B cell (primary cell): ENCODE results near the gene TRIM47. TPM values are rescaled to one million over a fixed set of nuclear protein-coding genes. Genes with fewer than 3 reads are reported as not detected.
A peak's percentile ranks its signal among the peaks of the same experiment; 100 is the strongest.

Source experiments
- ATAC-seq: fragments of 200-7000 bp; cut with Tn5 transposase; one replicate; pipeline ENCODE4 v1.10.0; 2021; ENCODE audit warnings: low read depth, mild to moderate bottlenecking, moderate number of reproducible peaks, moderate library complexity
- CTCF ChIA-PET: fragments of 350-600 bp; sonication (Branson Sonifier 250); formaldehyde crosslinking; loops from one replicate; lab custom pipeline; 2021; ENCODE audit warnings: antibody characterized with exemption, inconsistent platforms; lab: Charles Lee
- POLR2A ChIA-PET: fragments of 350-600 bp; sonication (Branson Sonifier 250); formaldehyde crosslinking; loops from one replicate; lab custom pipeline; 2021; ENCODE audit warnings: antibody characterized with exemption; lab: Charles Lee
- DNase-seq: peaks from one replicate; pipeline ENCODE4 v3.0.0; 2013
- H2AFZ ChIP-seq: 2 replicates; pipeline ENCODE4 v1.6.1; 2012; ENCODE audit warnings: mild to moderate bottlenecking, low read depth, low read length; ENCODE audit not compliant: insufficient read depth, poor library complexity, severe bottlenecking
- H3K27ac ChIP-seq, 2 donors: 1 replicate in 1 of 2; 2 replicates in 1 of 2; pipeline ENCODE4 v1.5.1; 2012 to 2013; ENCODE audit warnings: low read length in 2 of 2, mild to moderate bottlenecking in 2 of 2, moderate library complexity in 1 of 2
- H3K27me3 ChIP-seq, 4 experiments: fragments of 200-600 bp in 1 of 4; sonication (generic) in 1 of 4; replicated peaks in 1 of 4; 1 replicate in 2 of 4; 2 replicates in 2 of 4; pipeline versions ENCODE4 v1.6.1 to v1.7.0; 2013 to 2016; ENCODE audit warnings: low read length in 3 of 4, mild to moderate bottlenecking in 2 of 4, mixed read lengths in 1 of 4, moderate library complexity in 1 of 4; ENCODE audit not compliant: insufficient read depth in 4 of 4, control insufficient read depth in 3 of 4; ENCODE audit errors: control extremely low read depth in 1 of 4
- H3K36me3 ChIP-seq, 2 experiments: replicated peaks in 1 of 2; 1 replicate in 1 of 2; 2 replicates in 1 of 2; pipeline versions ENCODE4 v1.6.1 to v1.7.1; 2013; ENCODE audit warnings: low read length in 1 of 2; ENCODE audit not compliant: insufficient read depth in 2 of 2, control insufficient read depth in 1 of 2; ENCODE audit errors: control extremely low read depth in 1 of 2, extremely low read depth in 1 of 2
- H3K4me1 ChIP-seq, 2 donors: fragments of 200-600 bp in 1 of 2; sonication (generic) in 1 of 2; 1 replicate in 1 of 2; 2 replicates in 1 of 2; pipeline versions ENCODE4 v1.5.1 to v1.6.1; 2013 to 2017; ENCODE audit warnings: low read length in 2 of 2; ENCODE audit not compliant: control insufficient read depth in 2 of 2, insufficient read depth in 2 of 2
- H3K4me2 ChIP-seq: replicated peaks from 2 replicates; pipeline ENCODE3; 2012; ENCODE audit warnings: mild to moderate bottlenecking, low read depth, low read length; ENCODE audit not compliant: poor library complexity, severe bottlenecking
- H3K4me3 ChIP-seq, 5 experiments: fragments of 200-600 bp in 1 of 5; sonication (generic) in 1 of 5; 1 replicate in 3 of 5; 2 replicates in 2 of 5; pipeline versions ENCODE4 v1.5.1 to v1.7.0; 2011 to 2016; ENCODE audit warnings: low read length in 4 of 5, mild to moderate bottlenecking in 4 of 5, low read depth in 2 of 5, control low read depth in 1 of 5, moderate library complexity in 1 of 5; ENCODE audit not compliant: insufficient read depth in 1 of 5; ENCODE audit errors: control extremely low read depth in 1 of 5, extremely low read depth in 1 of 5
- H3K79me2 ChIP-seq: fragments of 200-600 bp; sonication (generic); one replicate; pipeline ENCODE4 v1.6.0; 2016; ENCODE audit warnings: low read length; ENCODE audit not compliant: control insufficient read depth, insufficient read depth
- H3K9ac ChIP-seq: fragments of 200-600 bp; sonication (generic); 2 replicates; pipeline ENCODE4 v1.6.1; 2017; ENCODE audit warnings: mild to moderate bottlenecking, low read length, moderate library complexity
- H3K9me3 ChIP-seq, 3 donors: one replicate each; pipeline versions ENCODE4 v1.6.1 to v1.7.1; 2013; ENCODE audit warnings: low read length in 2 of 3; ENCODE audit not compliant: control insufficient read depth in 2 of 3, insufficient read depth in 1 of 3; ENCODE audit errors: control extremely low read depth in 1 of 3
- H4K20me1 ChIP-seq: 2 replicates; pipeline ENCODE4 v1.6.0; 2012; ENCODE audit warnings: mild to moderate bottlenecking, low read length; ENCODE audit not compliant: insufficient read depth, control insufficient read depth, poor library complexity, severe bottlenecking
- H3K27ac Mint-ChIP-seq: one replicate; pipeline ENCODE4 v1.8.0; 2021; ENCODE audit warnings: mixed read lengths
- H3K27me3 Mint-ChIP-seq: one replicate; pipeline ENCODE4 v1.8.0; 2021; ENCODE audit warnings: mixed read lengths
- H3K4me1 Mint-ChIP-seq: one replicate; pipeline ENCODE4 v1.8.0; 2021; ENCODE audit warnings: mixed read lengths
- H3K4me3 Mint-ChIP-seq: one replicate; pipeline ENCODE4 v1.8.0; 2021; ENCODE audit warnings: mixed read lengths
- H3K9me3 Mint-ChIP-seq: one replicate; pipeline ENCODE4 v1.8.0; 2022; ENCODE audit warnings: mixed read lengths; ENCODE audit not compliant: insufficient read depth
- CTCF ChIP-seq: fragments of 200-600 bp; IDR thresholded peaks from one replicate; pipeline ENCODE4 v1.8.0; 2022; ENCODE audit warnings: antibody characterized with exemption, mild to moderate bottlenecking
- EZH2 ChIP-seq: IDR thresholded peaks from 2 replicates; pipeline ENCODE4 v1.6.1; 2012; ENCODE audit warnings: borderline replicate concordance, low read depth, mild to moderate bottlenecking, moderate library complexity, low read length; ENCODE audit not compliant: insufficient read depth, poor library complexity, severe bottlenecking
- WGBS: methylation state at CpG from one replicate; pipeline ENCODE4 v1.1.5; 2013; ENCODE audit warnings: missing lambda C conversion rate; ENCODE audit not compliant: insufficient coverage; 5-methylcytosine and 5-hydroxymethylcytosine counted together
- intact Hi-C: fragments of 100-400 bp; cut with micrococcal nuclease; formaldehyde crosslinking; loops from one replicate; pipeline ENCODE4 v1.10.0; 2022
- polyA plus RNA-seq: library from polyadenylated mRNA; depleted of rRNA; stranded (reverse); fragments of >200 nt; gene quantifications from 2 replicates; pipeline ENCODE4 v1.2.3, GENCODE V29; 2012
- total RNA-seq, 2 donors: library from RNA; stranded (reverse); fragments of 120-200 nt in 1 of 2; gene quantifications; 1 replicate in 1 of 2; 2 replicates in 1 of 2; pipeline versions ENCODE4 v1.2.3 to v1.2.4, GENCODE V29; 2013 to 2022

Gene TRIM47
- total and polyA plus RNA-seq, 2 donors (not counting 1 experiment from before 2014, with no cell fraction given) = 6.4 to 8.3 TPM

GRCh38 chr17:75927286-75927922 is 49.0 kb upstream of the TRIM47 start:
- intact Hi-C loops = no loop called here
- Histone ChIP-seq H3K9me3 (no peaks in the 10 kb centered on the region), H4K20me1 (no peaks in the 10 kb centered on the region), H2AFZ (no peak overlapping the region), H3K9ac (no peak overlapping the region), H3K4me2 (no peak overlapping the region), H3K36me3 (no peaks in the 10 kb centered on the region), H3K27ac (no peak overlapping the region), H3K4me3 (no peak overlapping the region), H3K4me1 (no peaks in the 10 kb centered on the region), H3K27me3 (no peaks in the 10 kb centered on the region), H3K79me2 (no peaks in the 10 kb centered on the region)
- 93% methylated on average over 6 of the region's 6 CpGs for WGBS
- DNase-seq (peak; percentile 31), ATAC-seq (no peak)
- Mint-ChIP-seq H3K27ac (no peak overlapping the region), H3K27me3 (no peaks in the 10 kb centered on the region), H3K4me3 (no peak overlapping the region), H3K9me3 (no peaks in the 10 kb centered on the region), H3K4me1 (no peaks in the 10 kb centered on the region)
- POLR2A ChIA-PET = interaction anchor here (0.6 kb wide), 1 partner anchor 22 kb away, joined by 7 read pairs; no protein-coding TSS in a partner anchor
- CTCF ChIA-PET = interaction anchor here (0.8 to 1.7 kb wide), 5 partner anchors 18 to 163 kb away, joined by 3 to 5 read pairs (median 3); partner anchors contain the start of gene GALK1
- TF ChIP-seq CTCF (peak; percentile 25), EZH2 (no peak)

GRCh38 chr17:75926456-75926855 is 48.1 kb upstream of the TRIM47 start:
- H3K36me3 ChIP-seq = no peaks in the 10 kb centered on the region
- no peak overlapping the region for H3K27ac Mint-ChIP-seq
- H3K27me3 ChIP-seq = no peaks in the 10 kb centered on the region
- H3K4me3 ChIP-seq = no peak overlapping the region
- TF ChIP-seq EZH2 (no peak), CTCF (no peak)
- no peaks in the 10 kb centered on the region for H3K9me3 ChIP-seq
- ChIA-PET POLR2A (no interaction called here), CTCF (interaction anchor here (1.1 to 1.6 kb wide), 4 partner anchors 19 to 162 kb away, joined by 3 to 5 read pairs (median 4); partner anchors contain the start of genes GALK1 and MRPL38)
- 100% methylated on average over 1 of the region's 4 CpGs for WGBS
- ATAC-seq (no peak), DNase-seq (no peak)
- no peaks in the 10 kb centered on the region for H3K4me1 Mint-ChIP-seq
- intact Hi-C loops = no loop called here
- H3K9me3 Mint-ChIP-seq = no peaks in the 10 kb centered on the region
- H3K79me2 ChIP-seq = no peaks in the 10 kb centered on the region
- H3K9ac ChIP-seq = no peak overlapping the region
- H3K4me3 Mint-ChIP-seq = no peak overlapping the region
- no peak overlapping the region for H2AFZ ChIP-seq
- no peaks in the 10 kb centered on the region for H3K4me1 ChIP-seq
- H3K27me3 Mint-ChIP-seq = no peaks in the 10 kb centered on the region
- H3K27ac ChIP-seq = no peak overlapping the region
- no peak overlapping the region for H3K4me2 ChIP-seq
- no peaks in the 10 kb centered on the region for H4K20me1 ChIP-seq
